HCT116 (cell line): ENCODE data around the gene RBM42. TPM values are rescaled to one million over a fixed set of nuclear protein-coding genes. Genes with fewer than 3 reads are reported as not detected.
A peak's percentile ranks its signal among the peaks of the same experiment; 100 is the strongest.

Experiments
- ATAC-seq: fragments of 200-7000 bp; cut with Tn5 transposase; 2 replicates; pipeline ENCODE4 v1.9.1; 2020; ENCODE audit warnings: mild to moderate bottlenecking, moderate library complexity
- BruUV-seq: library from RNA; stranded (reverse); fragments of 400-500 nt; replicated peaks from 2 replicates; lab custom pipeline; 2021; lab: Mats Ljungman, UMichigan
- CTCF ChIA-PET: fragments of 300-600 bp; sonication (Branson Sonifier 250); formaldehyde crosslinking; loops from one replicate; lab custom pipeline; 2021; ENCODE audit warnings: antibody characterized with exemption; lab: Charles Lee
- POLR2A ChIA-PET: fragments of 300-600, 350-600 bp; sonication (Branson Sonifier 250); formaldehyde crosslinking; loops from one replicate; lab custom pipeline; 2021; ENCODE audit warnings: antibody characterized with exemption; lab: Charles Lee
- RAD21 ChIA-PET, 2 experiments: fragments of 300-600 bp; sonication (Branson Sonifier 250); formaldehyde crosslinking; loops; one replicate each; lab custom pipeline; 2023; ENCODE audit warnings: low total read pairs in 2 of 2; ENCODE audit not compliant: uncharacterized antibody in 2 of 2, unreplicated experiment in 2 of 2, low non-redundant PET in 1 of 2; lab: Charles Lee
- DNase-seq: peaks from one replicate; pipeline ENCODE4 v3.0.0-alpha.2; 2010; ENCODE audit warnings: low read depth, low spot score
- H2AFZ ChIP-seq: fragments of 200-600 bp; shearing (Covaris generic), sonication (generic); 2 replicates; pipeline ENCODE4 v1.6.1; 2017; ENCODE audit warnings: low read depth, mixed run types, mixed read lengths, antibody characterized with exemption, low read length; ENCODE audit not compliant: poor library complexity, severe bottlenecking
- H3K27ac ChIP-seq: 2 replicates; pipeline ENCODE4 v1.5.1; 2012; ENCODE audit warnings: low read depth, low read length
- H3K27me3 ChIP-seq: fragments of 200-600 bp; sonication (generic); 2 replicates; pipeline ENCODE4 v1.6.1; 2016; ENCODE audit warnings: mixed run types, low read length, mixed read lengths; ENCODE audit not compliant: insufficient read depth
- H3K36me3 ChIP-seq, 2 experiments: fragments of 200-500 bp in 1 of 2; fragments of 200-600 bp in 1 of 2; sonication (Bioruptor generic) in 1 of 2; sonication (generic) in 1 of 2; 2 replicates each; pipeline versions ENCODE4 v1.5.1 to v1.6.1; 2014 to 2016; ENCODE audit warnings: low read length in 2 of 2, inconsistent platforms in 1 of 2, mixed read lengths in 1 of 2, mixed run types in 1 of 2; ENCODE audit not compliant: insufficient read depth in 2 of 2, control insufficient read depth in 1 of 2
- H3K4me1 ChIP-seq, 2 experiments: fragments of 200-600 bp in 1 of 2; sonication (generic) in 1 of 2; 2 replicates each; pipeline versions ENCODE4 v1.5.1 to v1.6.1; 2012 to 2017; ENCODE audit warnings: low read length in 2 of 2, inconsistent platforms in 1 of 2, mild to moderate bottlenecking in 1 of 2, mixed read lengths in 1 of 2, mixed run types in 1 of 2, moderate library complexity in 1 of 2; ENCODE audit not compliant: insufficient read depth in 2 of 2, control insufficient read depth in 1 of 2
- H3K4me2 ChIP-seq: fragments of 200-600 bp; sonication (generic); 2 replicates; pipeline ENCODE4 v1.6.1; 2017; ENCODE audit warnings: mixed run types, low read length, mixed read lengths
- H3K4me3 ChIP-seq, 2 experiments: fragments of 200-600 bp in 1 of 2; sonication (generic) in 1 of 2; replicated peaks in 1 of 2; 2 replicates each; pipeline ENCODE4 v1.5.1; 2011 to 2016; ENCODE audit warnings: low read length in 2 of 2, control low read depth in 1 of 2, low read depth in 1 of 2, mild to moderate bottlenecking in 1 of 2, mixed read lengths in 1 of 2, mixed run types in 1 of 2
- H3K79me2 ChIP-seq: fragments of 200-600 bp; sonication (generic); 2 replicates; pipeline ENCODE4 v1.6.1; 2017; ENCODE audit warnings: mild to moderate bottlenecking, mixed run types, low read length, moderate library complexity, mixed read lengths; ENCODE audit not compliant: insufficient read depth
- H3K9ac ChIP-seq: fragments of 200-600 bp; sonication (generic); 2 replicates; pipeline ENCODE4 v1.6.1; 2016; ENCODE audit warnings: low read length, mixed read lengths
- H3K9me2 ChIP-seq: fragments of 200-600 bp; sonication (generic), shearing (Covaris generic); 2 replicates; pipeline ENCODE4 v1.6.1; 2017; ENCODE audit warnings: mixed run types, mild to moderate bottlenecking, moderate library complexity; ENCODE audit not compliant: insufficient read depth
- H3K9me3 ChIP-seq, 2 experiments: fragments of 200-500 bp in 1 of 2; fragments of 200-600 bp in 1 of 2; sonication (Bioruptor generic) in 1 of 2; sonication (generic) in 1 of 2; 2 replicates each; pipeline ENCODE4 v1.6.1; 2014 to 2017; ENCODE audit warnings: low read length in 2 of 2, mixed read lengths in 2 of 2, inconsistent platforms in 1 of 2, low read depth in 1 of 2, mild to moderate bottlenecking in 1 of 2, mixed run types in 1 of 2, moderate library complexity in 1 of 2; ENCODE audit not compliant: control insufficient read depth in 1 of 2, insufficient read depth in 1 of 2
- H4K20me1 ChIP-seq: fragments of 200-600 bp; sonication (generic), shearing (Covaris generic); 2 replicates; pipeline ENCODE4 v1.6.1; 2017; ENCODE audit warnings: mixed run types, mild to moderate bottlenecking, moderate library complexity; ENCODE audit not compliant: insufficient read depth
- CBX3 ChIP-seq: IDR thresholded peaks from 2 replicates; pipeline ENCODE4 v1.6.1; 2012; ENCODE audit warnings: low read depth
- EGR1 ChIP-seq: IDR thresholded peaks from 2 replicates; pipeline ENCODE4 v1.6.1; 2012; ENCODE audit warnings: low read depth
- EZH2 ChIP-seq: fragments of 200-600 bp; sonication (generic); IDR thresholded peaks from 2 replicates; pipeline ENCODE4 v1.6.1; 2017; ENCODE audit warnings: antibody characterized with exemption, mixed run types
- POLR2A ChIP-seq: IDR thresholded peaks from 2 replicates; pipeline ENCODE4 v1.7.0; 2011; ENCODE audit warnings: borderline replicate concordance; ENCODE audit not compliant: insufficient read depth, insufficient read length; ENCODE audit errors: extremely low read depth
- POLR2AphosphoS5 ChIP-seq: IDR thresholded peaks from 2 replicates; pipeline ENCODE4 v1.6.1; 2011; ENCODE audit warnings: mild to moderate bottlenecking, low read depth, low read length, moderate library complexity
- SP1 ChIP-seq: IDR thresholded peaks from 2 replicates; pipeline ENCODE4 v1.6.1; 2012; ENCODE audit warnings: low read depth
- TCF7L2 ChIP-seq: IDR thresholded peaks from 2 replicates; pipeline ENCODE4 v1.7.0; 2011; ENCODE audit warnings: borderline replicate concordance, inconsistent platforms; ENCODE audit not compliant: insufficient read depth, insufficient read length; ENCODE audit errors: extremely low read depth
- ZFX ChIP-seq: fragments of 450-650 bp; IDR thresholded peaks from 2 replicates; pipeline ENCODE4 v1.6.1; 2017
- ZNF274 ChIP-seq: fragments of 200-500 bp; sonication (Bioruptor generic); IDR thresholded peaks from 2 replicates; pipeline ENCODE4 v1.6.1; 2014; ENCODE audit warnings: mild to moderate bottlenecking, low read depth, low read length, inconsistent platforms
- intact Hi-C: fragments of 100-400 bp; cut with micrococcal nuclease; formaldehyde crosslinking; loops from 2 replicates; pipeline ENCODE4 v1.10.0; 2022
- total RNA-seq: library from RNA; stranded (reverse); gene quantifications from one replicate; pipeline ENCODE4 v1.2.1, GENCODE V29; 2021; ENCODE audit not compliant: unreplicated experiment
- TF ChIP-seq, protein P1 (sequence below), 3 experiments: fragments of 200-600 bp in 1 of 3; sonication (generic) in 1 of 3; IDR thresholded peaks in 2 of 3; conservative IDR thresholded peaks in 1 of 3; 2 replicates each; pipeline ENCODE4 v1.5.1; 2012 to 2017; ENCODE audit warnings: low read depth in 2 of 3, low read length in 2 of 3, antibody characterized with exemption in 1 of 3, borderline replicate concordance in 1 of 3, control low read depth in 1 of 3, mild to moderate bottlenecking in 1 of 3, mixed read lengths in 1 of 3, mixed run types in 1 of 3, moderate library complexity in 1 of 3; ENCODE audit not compliant: insufficient read depth in 1 of 3

Gene RBM42
- total RNA-seq, 1 experiment from 2014 or later, result 87.2 TPM

- Histone ChIP-seq H3K4me3 (no peak overlapping the region), H3K27ac (no peak overlapping the region), H4K20me1 (no peaks in the 10 kb centered on the region), H3K79me2 (peaks cover 13% of the 10 kb centered on the region; the same call in 1 of the 2 replicates), H3K4me1 (no peaks in the 10 kb centered on the region), H3K27me3 (no peaks in the 10 kb centered on the region), H3K9ac (no peak overlapping the region), H2AFZ (no peak overlapping the region), H3K4me2 (no peak overlapping the region), H3K36me3 (peaks cover 20% of the 10 kb centered on the region in 2 experiments), H3K9me2 (no peaks in the 10 kb centered on the region), H3K9me3 (no peaks in the 10 kb centered on the region)
- ChIA-PET RAD21 (no interaction called here), POLR2A (interaction anchor here (0.6 to 2.5 kb wide), 2 partner anchors 10 to 12 kb away, joined by 4 to 8 read pairs; partner anchors contain the start of gene COX6B1), CTCF (no interaction called here)
- DNase-seq (no peak), ATAC-seq (peak; percentile 86)
- intact Hi-C loops, result no loop called here
- BruUV-seq, result no TSS peak
- no peak for TF ChIP-seq TCF7L2
- TF ChIP-seq, protein P1, sequence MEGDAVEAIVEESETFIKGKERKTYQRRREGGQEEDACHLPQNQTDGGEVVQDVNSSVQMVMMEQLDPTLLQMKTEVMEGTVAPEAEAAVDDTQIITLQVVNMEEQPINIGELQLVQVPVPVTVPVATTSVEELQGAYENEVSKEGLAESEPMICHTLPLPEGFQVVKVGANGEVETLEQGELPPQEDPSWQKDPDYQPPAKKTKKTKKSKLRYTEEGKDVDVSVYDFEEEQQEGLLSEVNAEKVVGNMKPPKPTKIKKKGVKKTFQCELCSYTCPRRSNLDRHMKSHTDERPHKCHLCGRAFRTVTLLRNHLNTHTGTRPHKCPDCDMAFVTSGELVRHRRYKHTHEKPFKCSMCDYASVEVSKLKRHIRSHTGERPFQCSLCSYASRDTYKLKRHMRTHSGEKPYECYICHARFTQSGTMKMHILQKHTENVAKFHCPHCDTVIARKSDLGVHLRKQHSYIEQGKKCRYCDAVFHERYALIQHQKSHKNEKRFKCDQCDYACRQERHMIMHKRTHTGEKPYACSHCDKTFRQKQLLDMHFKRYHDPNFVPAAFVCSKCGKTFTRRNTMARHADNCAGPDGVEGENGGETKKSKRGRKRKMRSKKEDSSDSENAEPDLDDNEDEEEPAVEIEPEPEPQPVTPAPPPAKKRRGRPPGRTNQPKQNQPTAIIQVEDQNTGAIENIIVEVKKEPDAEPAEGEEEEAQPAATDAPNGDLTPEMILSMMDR (IDR thresholded peaks at IDR 0.05 in 2 of 3, conservative IDR thresholded peaks at IDR 0.05 in 1 of 3; ENCODE audit: borderline replicate concordance in 1 of 3, insufficient read depth in 1 of 3, low read depth in 2 of 3, low read length in 2 of 3), result peak in 2 of 3 experiments; percentile 42 to 51; a peak in 4 of 6 replicates
Observed at GRCh38 chr19:35657904-35658700, 29.3 kb downstream of the RBM42 start.

GRCh38 chr19:35661995-35662340 is 33.1 kb downstream of the RBM42 start:
- intact Hi-C loops, result no loop called here
- ATAC-seq, result no peak

More at GRCh38 chr19:35661995-35662340, 33.1 kb downstream of the RBM42 start:
- Histone ChIP-seq H3K9ac (no peak overlapping the region), H3K36me3 (peaks cover 8 to 11% of the 10 kb centered on the region in 2 experiments; a peak in 3 of 4 replicates), H2AFZ (no peak overlapping the region), H3K4me1 (no peaks in the 10 kb centered on the region), H3K9me3 (no peaks in the 10 kb centered on the region), H3K27ac (no peak overlapping the region), H3K4me3 (no peak overlapping the region), H4K20me1 (no peaks in the 10 kb centered on the region), H3K27me3 (no peaks in the 10 kb centered on the region), H3K4me2 (no peak overlapping the region), H3K9me2 (no peaks in the 10 kb centered on the region), H3K79me2 (peaks cover 4% of the 10 kb centered on the region; the same call in 1 of the 2 replicates)
- DNase-seq, result no peak
- no peak for TF ChIP-seq EZH2
- no peak for TF ChIP-seq EGR1
- TF ChIP-seq ZNF274, result no peak
- no peak for TF ChIP-seq POLR2A
- TF ChIP-seq CBX3, result no peak
- no peak for TF ChIP-seq SP1
- TF ChIP-seq ZFX, result no peak
- TF ChIP-seq POLR2AphosphoS5, result no peak
- no TSS peak for BruUV-seq
- ChIA-PET CTCF (no interaction called here), RAD21 (no interaction called here), POLR2A (interaction anchor here (1.3 to 1.7 kb wide), 3 partner anchors 12 to 40 kb away, joined by 4 to 6 read pairs (median 5); partner anchors contain the start of gene COX6B1)
